SK-N-SH (cell line): ENCODE measurements around the gene A4GALT.

Source experiments
- CHD2 ChIP-seq: fragments of 150-350 bp; IDR thresholded peaks from 2 replicates; pipeline ENCODE4 v1.6.1; 2018; ENCODE audit warnings: low read length; ENCODE audit not compliant: partially characterized antibody
- CTCF ChIP-seq: fragments of 200-600 bp; sonication (generic); IDR thresholded peaks from 2 replicates; pipeline ENCODE4 v1.6.1; 2017; ENCODE audit warnings: antibody characterized with exemption, mild to moderate bottlenecking, moderate library complexity
- EZH2phosphoT487 ChIP-seq: fragments of 200-600 bp; sonication (generic); IDR thresholded peaks from 2 replicates; pipeline ENCODE4 v1.6.1; 2017; ENCODE audit warnings: low read depth, mixed run types, mild to moderate bottlenecking, antibody characterized with exemption, moderate library complexity, borderline replicate concordance
- JUND ChIP-seq: IDR thresholded peaks from 2 replicates; pipeline ENCODE4 v1.4.0; 2012
- POLR2AphosphoS5 ChIP-seq: IDR thresholded peaks from 2 replicates; pipeline ENCODE4 v1.6.1; 2012; ENCODE audit warnings: low read depth, low read length
- SIN3A ChIP-seq: IDR thresholded peaks from 2 replicates; pipeline ENCODE4 v1.6.1; 2012; ENCODE audit warnings: low read depth, mild to moderate bottlenecking, low read length, moderate library complexity, borderline replicate concordance
- TF ChIP-seq, protein P1 (sequence below): IDR thresholded peaks from 2 replicates; pipeline ENCODE4 v1.6.1; 2012; ENCODE audit warnings: mild to moderate bottlenecking, low read depth, low read length, moderate library complexity

DNA sequence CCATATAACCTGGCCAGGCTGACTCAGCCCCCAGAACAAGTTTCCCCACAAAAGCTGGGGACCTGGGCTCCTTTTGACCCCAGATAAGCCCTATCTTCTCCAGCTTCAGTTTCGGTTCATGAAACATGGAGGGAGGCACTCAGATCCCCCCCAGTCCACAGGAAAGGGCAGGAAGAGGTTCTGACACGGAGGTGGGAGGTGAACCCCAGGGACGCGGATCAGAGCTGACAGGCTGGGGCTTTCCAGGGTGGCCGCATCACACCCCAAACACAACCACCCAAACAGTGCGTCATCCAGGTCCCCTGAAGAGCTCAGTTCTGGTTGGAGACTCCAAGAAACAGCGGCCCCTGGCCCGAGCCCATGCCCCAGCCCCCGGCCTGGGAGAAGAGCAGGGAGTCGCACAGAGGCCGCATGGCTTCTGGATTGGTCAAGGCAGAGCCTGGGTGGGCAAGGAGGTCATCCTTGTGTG is 44.3 kb upstream of the A4GALT start:
- no peak for TF ChIP-seq EZH2phosphoT487
- TF ChIP-seq CTCF: no peak
- TF ChIP-seq CHD2: no peak
- no peak for TF ChIP-seq SIN3A
- TF ChIP-seq, protein P1, sequence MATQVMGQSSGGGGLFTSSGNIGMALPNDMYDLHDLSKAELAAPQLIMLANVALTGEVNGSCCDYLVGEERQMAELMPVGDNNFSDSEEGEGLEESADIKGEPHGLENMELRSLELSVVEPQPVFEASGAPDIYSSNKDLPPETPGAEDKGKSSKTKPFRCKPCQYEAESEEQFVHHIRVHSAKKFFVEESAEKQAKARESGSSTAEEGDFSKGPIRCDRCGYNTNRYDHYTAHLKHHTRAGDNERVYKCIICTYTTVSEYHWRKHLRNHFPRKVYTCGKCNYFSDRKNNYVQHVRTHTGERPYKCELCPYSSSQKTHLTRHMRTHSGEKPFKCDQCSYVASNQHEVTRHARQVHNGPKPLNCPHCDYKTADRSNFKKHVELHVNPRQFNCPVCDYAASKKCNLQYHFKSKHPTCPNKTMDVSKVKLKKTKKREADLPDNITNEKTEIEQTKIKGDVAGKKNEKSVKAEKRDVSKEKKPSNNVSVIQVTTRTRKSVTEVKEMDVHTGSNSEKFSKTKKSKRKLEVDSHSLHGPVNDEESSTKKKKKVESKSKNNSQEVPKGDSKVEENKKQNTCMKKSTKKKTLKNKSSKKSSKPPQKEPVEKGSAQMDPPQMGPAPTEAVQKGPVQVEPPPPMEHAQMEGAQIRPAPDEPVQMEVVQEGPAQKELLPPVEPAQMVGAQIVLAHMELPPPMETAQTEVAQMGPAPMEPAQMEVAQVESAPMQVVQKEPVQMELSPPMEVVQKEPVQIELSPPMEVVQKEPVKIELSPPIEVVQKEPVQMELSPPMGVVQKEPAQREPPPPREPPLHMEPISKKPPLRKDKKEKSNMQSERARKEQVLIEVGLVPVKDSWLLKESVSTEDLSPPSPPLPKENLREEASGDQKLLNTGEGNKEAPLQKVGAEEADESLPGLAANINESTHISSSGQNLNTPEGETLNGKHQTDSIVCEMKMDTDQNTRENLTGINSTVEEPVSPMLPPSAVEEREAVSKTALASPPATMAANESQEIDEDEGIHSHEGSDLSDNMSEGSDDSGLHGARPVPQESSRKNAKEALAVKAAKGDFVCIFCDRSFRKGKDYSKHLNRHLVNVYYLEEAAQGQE: no peak
- TF ChIP-seq JUND: no peak
- TF ChIP-seq POLR2AphosphoS5: no peak
